Testis (tissue), 2 donors: ENCODE measurements around the gene HPN.

Experiments
- CTCF ChIP-seq, 3 experiments: fragments of 450-650 bp in 2 of 3; fragments of 200-600 bp in 1 of 3; sonication (generic) in 1 of 3; IDR thresholded peaks; one replicate each; pipeline ENCODE4 v1.5.1; 2016 to 2019; ENCODE audit warnings: antibody characterized with exemption in 3 of 3, mild to moderate bottlenecking in 2 of 3, moderate library complexity in 1 of 3
- POLR2A ChIP-seq: fragments of 450-650 bp; IDR thresholded peaks from one replicate; pipeline ENCODE4 v1.6.1; 2017; ENCODE audit warnings: antibody characterized with exemption, mild to moderate bottlenecking, moderate library complexity

GRCh38 chr19:35024095-35024494, 17.4 kb upstream of the HPN start:
- TF ChIP-seq CTCF (IDR thresholded peaks at IDR 0.05) (no peak), POLR2A (no peak)
